Ishikawa (cell line): ENCODE measurements around the gene BCAP31.

Source experiments
- CEBPB ChIP-seq: IDR thresholded peaks from 2 replicates; pipeline ENCODE4 v1.6.1; 2012
- CREB1 ChIP-seq: IDR thresholded peaks from 2 replicates; pipeline ENCODE4 v1.6.1; 2012; ENCODE audit warnings: low read depth
- EP300 ChIP-seq: IDR thresholded peaks from 2 replicates; pipeline ENCODE4 v1.6.1; 2012; ENCODE audit warnings: borderline replicate concordance
- NFIC ChIP-seq: IDR thresholded peaks from 2 replicates; pipeline ENCODE4 v1.6.1; 2012
- TAF1 ChIP-seq: IDR thresholded peaks from 2 replicates; pipeline ENCODE4 v1.6.1; 2012; ENCODE audit warnings: low read depth, mild to moderate bottlenecking
- TCF12 ChIP-seq: IDR thresholded peaks from 2 replicates; pipeline ENCODE4 v1.6.1; 2012; ENCODE audit warnings: low read depth
- TEAD4 ChIP-seq: IDR thresholded peaks from 2 replicates; pipeline ENCODE4 v1.6.1; 2012
- YY1 ChIP-seq: IDR thresholded peaks from 2 replicates; pipeline ENCODE4 v1.6.1; 2012; ENCODE audit warnings: low read depth
- TF ChIP-seq, protein P1 (sequence below): IDR thresholded peaks from 2 replicates; pipeline ENCODE4 v1.6.1; 2012; ENCODE audit warnings: low read depth, mild to moderate bottlenecking
- TF ChIP-seq, protein P2 (sequence below): IDR thresholded peaks from 2 replicates; pipeline ENCODE4 v1.6.1; 2012

DNA sequence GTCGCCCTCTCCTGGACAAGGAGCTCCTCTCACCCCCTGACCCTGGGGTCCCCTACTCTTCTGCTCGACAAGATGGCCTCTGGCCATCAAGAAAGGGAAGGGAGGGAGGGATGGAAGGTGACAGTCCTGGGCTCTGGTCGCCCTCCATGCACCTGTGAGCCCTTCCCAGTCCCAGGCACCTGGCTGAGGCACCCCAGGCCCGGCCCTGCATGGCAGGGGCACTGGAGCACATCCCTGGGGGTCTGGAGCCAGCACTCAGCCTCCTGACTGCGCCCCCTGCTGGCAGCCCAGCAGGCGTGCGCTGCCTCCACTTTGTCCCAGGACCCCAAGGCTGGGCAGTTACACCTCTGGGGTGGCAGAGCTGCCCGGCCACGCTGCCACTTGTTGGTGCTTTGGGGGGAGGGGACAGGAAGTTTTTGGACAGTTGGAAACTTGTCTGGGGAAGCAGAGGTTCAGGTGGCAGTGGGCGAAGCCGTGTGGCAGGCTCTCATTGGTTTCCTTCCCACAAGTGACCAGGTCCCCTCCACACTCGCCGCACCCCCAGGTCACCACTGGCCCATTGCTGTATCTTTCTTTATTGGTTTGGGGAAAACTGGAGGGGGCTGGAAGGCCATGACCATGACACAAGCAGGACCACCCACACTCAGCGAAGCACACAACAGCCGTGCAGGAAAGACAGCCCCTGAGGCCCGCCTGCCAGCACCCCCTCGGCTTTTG, 54.9 kb downstream of the BCAP31 start:
- TF ChIP-seq YY1 (no peak), CEBPB (no peak), TAF1 (no peak), EP300 (no peak), CREB1 (no peak), TCF12 (no peak), TEAD4 (no peak), NFIC (no peak)
- TF ChIP-seq, protein P1, sequence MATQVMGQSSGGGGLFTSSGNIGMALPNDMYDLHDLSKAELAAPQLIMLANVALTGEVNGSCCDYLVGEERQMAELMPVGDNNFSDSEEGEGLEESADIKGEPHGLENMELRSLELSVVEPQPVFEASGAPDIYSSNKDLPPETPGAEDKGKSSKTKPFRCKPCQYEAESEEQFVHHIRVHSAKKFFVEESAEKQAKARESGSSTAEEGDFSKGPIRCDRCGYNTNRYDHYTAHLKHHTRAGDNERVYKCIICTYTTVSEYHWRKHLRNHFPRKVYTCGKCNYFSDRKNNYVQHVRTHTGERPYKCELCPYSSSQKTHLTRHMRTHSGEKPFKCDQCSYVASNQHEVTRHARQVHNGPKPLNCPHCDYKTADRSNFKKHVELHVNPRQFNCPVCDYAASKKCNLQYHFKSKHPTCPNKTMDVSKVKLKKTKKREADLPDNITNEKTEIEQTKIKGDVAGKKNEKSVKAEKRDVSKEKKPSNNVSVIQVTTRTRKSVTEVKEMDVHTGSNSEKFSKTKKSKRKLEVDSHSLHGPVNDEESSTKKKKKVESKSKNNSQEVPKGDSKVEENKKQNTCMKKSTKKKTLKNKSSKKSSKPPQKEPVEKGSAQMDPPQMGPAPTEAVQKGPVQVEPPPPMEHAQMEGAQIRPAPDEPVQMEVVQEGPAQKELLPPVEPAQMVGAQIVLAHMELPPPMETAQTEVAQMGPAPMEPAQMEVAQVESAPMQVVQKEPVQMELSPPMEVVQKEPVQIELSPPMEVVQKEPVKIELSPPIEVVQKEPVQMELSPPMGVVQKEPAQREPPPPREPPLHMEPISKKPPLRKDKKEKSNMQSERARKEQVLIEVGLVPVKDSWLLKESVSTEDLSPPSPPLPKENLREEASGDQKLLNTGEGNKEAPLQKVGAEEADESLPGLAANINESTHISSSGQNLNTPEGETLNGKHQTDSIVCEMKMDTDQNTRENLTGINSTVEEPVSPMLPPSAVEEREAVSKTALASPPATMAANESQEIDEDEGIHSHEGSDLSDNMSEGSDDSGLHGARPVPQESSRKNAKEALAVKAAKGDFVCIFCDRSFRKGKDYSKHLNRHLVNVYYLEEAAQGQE: no peak
- TF ChIP-seq, protein P2, sequence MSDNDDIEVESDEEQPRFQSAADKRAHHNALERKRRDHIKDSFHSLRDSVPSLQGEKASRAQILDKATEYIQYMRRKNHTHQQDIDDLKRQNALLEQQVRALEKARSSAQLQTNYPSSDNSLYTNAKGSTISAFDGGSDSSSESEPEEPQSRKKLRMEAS: no peak
